IMR-90 (cell line): ENCODE data around the gene SYTL2. TPM values are rescaled to one million over a fixed set of nuclear protein-coding genes. Genes with fewer than 3 reads are reported as not detected.

ENCODE experiments used
- ATAC-seq: fragments of 200-7000 bp; cut with Tn5 transposase; 2 replicates; pipeline ENCODE4 v1.9.1; 2020; ENCODE audit warnings: low read depth, mild to moderate bottlenecking, moderate library complexity
- BruUV-seq: library from RNA; stranded (reverse); fragments of 400-500 nt; replicated peaks from 2 replicates; lab custom pipeline; 2021; lab: Mats Ljungman, UMichigan
- CTCF ChIA-PET: fragments of 300-600 bp; formaldehyde crosslinking; extraction: SDS; loops from one replicate; lab custom pipeline; 2021; ENCODE audit warnings: antibody characterized with exemption; lab: Yijun Ruan, JAX
- POLR2A ChIA-PET: fragments of 300-600 bp; sonication (Branson Sonifier 250); formaldehyde crosslinking; loops from one replicate; lab custom pipeline; 2022; ENCODE audit warnings: antibody characterized with exemption; ENCODE audit not compliant: unreplicated experiment; lab: Charles Lee
- DNase-seq: peaks from one replicate; pipeline ENCODE4 v3.0.0; 2013
- H2AFZ ChIP-seq: replicated peaks from 2 replicates; pipeline ENCODE3; 2013; ENCODE audit warnings: low read length, mild to moderate bottlenecking; ENCODE audit not compliant: poor library complexity
- H2AK5ac ChIP-seq: 2 replicates; pipeline ENCODE4 v1.6.1; 2013; ENCODE audit warnings: low read depth, low read length, inconsistent platforms
- H2AK9ac ChIP-seq: replicated peaks from 2 replicates; pipeline ENCODE3; 2013; ENCODE audit warnings: mild to moderate bottlenecking, low read depth, low read length, moderate library complexity; ENCODE audit not compliant: poor library complexity
- H2BK120ac ChIP-seq: 2 replicates; pipeline ENCODE4 v1.6.1; 2013; ENCODE audit warnings: low read depth, low read length, inconsistent platforms
- H2BK15ac ChIP-seq: 3 replicates; pipeline ENCODE4 v1.6.1; 2013; ENCODE audit warnings: low read depth, low read length, inconsistent platforms
- H2BK20ac ChIP-seq: 2 replicates; pipeline ENCODE4 v1.6.1; 2013; ENCODE audit warnings: low read depth, mild to moderate bottlenecking, inconsistent platforms, low read length, moderate library complexity
- H2BK5ac ChIP-seq: 2 replicates; pipeline ENCODE4 v1.6.1; 2013; ENCODE audit warnings: mild to moderate bottlenecking, low read depth, low read length, inconsistent platforms; ENCODE audit not compliant: poor library complexity, severe bottlenecking
- H3K14ac ChIP-seq: replicated peaks from 2 replicates; pipeline ENCODE4 v1.6.1; 2013; ENCODE audit warnings: low read depth, low read length, inconsistent platforms
- H3K18ac ChIP-seq: 2 replicates; pipeline ENCODE4 v1.6.1; 2013; ENCODE audit warnings: low read depth, low read length, control low read depth
- H3K23ac ChIP-seq: 2 replicates; pipeline ENCODE4 v1.6.1; 2013; ENCODE audit warnings: low read depth, low read length, inconsistent platforms
- H3K27ac ChIP-seq: 2 replicates; pipeline ENCODE4 v1.5.1; 2013; ENCODE audit warnings: mild to moderate bottlenecking, control low read depth, low read length; ENCODE audit not compliant: insufficient read depth
- H3K27me3 ChIP-seq: 2 replicates; pipeline ENCODE4 v1.6.1; 2013; ENCODE audit warnings: low read length; ENCODE audit not compliant: control insufficient read depth, insufficient read depth
- H3K36me3 ChIP-seq: 2 replicates; pipeline ENCODE4 v1.6.1; 2013; ENCODE audit warnings: low read length, mixed read lengths; ENCODE audit not compliant: control insufficient read depth, insufficient read depth
- H3K4ac ChIP-seq: 2 replicates; pipeline ENCODE4 v1.6.1; 2013; ENCODE audit warnings: low read depth, low read length, inconsistent platforms
- H3K4me1 ChIP-seq: 2 replicates; pipeline ENCODE4 v1.6.1; 2013; ENCODE audit warnings: low read length, mixed read lengths; ENCODE audit not compliant: control insufficient read depth, insufficient read depth
- H3K4me2 ChIP-seq: 2 replicates; pipeline ENCODE4 v1.6.1; 2013; ENCODE audit warnings: low read depth, mild to moderate bottlenecking, control low read depth, low read length, moderate library complexity
- H3K4me3 ChIP-seq: 2 replicates; pipeline ENCODE4 v1.5.1; 2013; ENCODE audit warnings: low read depth, mild to moderate bottlenecking, control low read depth, low read length, moderate library complexity; ENCODE audit not compliant: insufficient read depth
- H3K56ac ChIP-seq: 2 replicates; pipeline ENCODE4 v1.6.1; 2013; ENCODE audit warnings: low read length, inconsistent platforms; ENCODE audit not compliant: insufficient read depth; ENCODE audit errors: extremely low read depth
- H3K79me1 ChIP-seq, 2 experiments: 2 replicates each; pipeline ENCODE4 v1.6.1; 2013; ENCODE audit warnings: low read length in 2 of 2, inconsistent platforms in 1 of 2, low read depth in 1 of 2
- H3K9ac ChIP-seq: 2 replicates; pipeline ENCODE4 v1.6.1; 2013; ENCODE audit warnings: low read depth, low read length, control low read depth
- H3K9me1 ChIP-seq: 2 replicates; pipeline ENCODE4 v1.6.1; 2013; ENCODE audit warnings: low read length, inconsistent platforms; ENCODE audit not compliant: insufficient read depth
- H3K9me3 ChIP-seq: 2 replicates; pipeline ENCODE4 v1.6.1; 2013; ENCODE audit warnings: low read length; ENCODE audit not compliant: control insufficient read depth, insufficient read depth
- H4K20me1 ChIP-seq: 2 replicates; pipeline ENCODE4 v1.6.1; 2013; ENCODE audit warnings: low read length, inconsistent platforms; ENCODE audit not compliant: insufficient read depth
- H4K5ac ChIP-seq: 2 replicates; pipeline ENCODE4 v1.6.1; 2013; ENCODE audit warnings: mild to moderate bottlenecking, low read depth, low read length, control low read depth
- H4K8ac ChIP-seq, 2 experiments: 2 replicates each; pipeline ENCODE4 v1.6.1; 2013; ENCODE audit warnings: low read depth in 2 of 2, low read length in 2 of 2, control low read depth in 1 of 2, inconsistent platforms in 1 of 2
- H4K91ac ChIP-seq: 2 replicates; pipeline ENCODE4 v1.6.1; 2013; ENCODE audit warnings: low read depth, low read length, inconsistent platforms; ENCODE audit not compliant: insufficient read depth
- BHLHE40 ChIP-seq: fragments of 150-350 bp; IDR thresholded peaks from 2 replicates; pipeline ENCODE4 v1.6.1; 2016; ENCODE audit warnings: mild to moderate bottlenecking, low read depth, low read length
- CHD1 ChIP-seq: IDR thresholded peaks from 2 replicates; pipeline ENCODE4 v1.6.1; 2012; ENCODE audit warnings: low read depth, low read length, improper control_type of control experiment
- MAFK ChIP-seq: IDR thresholded peaks from 2 replicates; pipeline ENCODE4 v1.6.1; 2012; ENCODE audit warnings: low read depth, low read length, improper control_type of control experiment
- MXI1 ChIP-seq: IDR thresholded peaks from 2 replicates; pipeline ENCODE4 v1.6.1; 2012; ENCODE audit warnings: low read depth, mild to moderate bottlenecking, low read length, moderate library complexity, borderline replicate concordance
- RCOR1 ChIP-seq: IDR thresholded peaks from 2 replicates; pipeline ENCODE4 v1.6.1; 2012; ENCODE audit warnings: mild to moderate bottlenecking, low read length, improper control_type of control experiment; ENCODE audit not compliant: insufficient replicate concordance
- SMC3 ChIP-seq: fragments of 150-350 bp; IDR thresholded peaks from 2 replicates; pipeline ENCODE4 v1.6.1; 2016; ENCODE audit warnings: low read depth, mild to moderate bottlenecking, antibody characterized with exemption, low read length, moderate library complexity
- WGBS, 2 experiments: methylation state at CpG; one replicate each; pipeline versions ENCODE4 v1.1.5 to v1.1.7; 2013; ENCODE audit warnings: missing lambda C conversion rate in 2 of 2; ENCODE audit not compliant: insufficient read length in 1 of 2; ENCODE audit errors: extremely low coverage in 2 of 2; 5-methylcytosine and 5-hydroxymethylcytosine counted together
- dilution Hi-C: fragments of 300-500 bp; cut with HindIII; formaldehyde crosslinking; loops from one replicate; pipeline ENCODE4 v1.14.3; 2018; ENCODE audit warnings: low sequenced_read_pairs; ENCODE audit not compliant: unreplicated experiment
- in situ Hi-C: fragments of 300-500 bp; cut with MboI; formaldehyde crosslinking; loops from 3 replicates; pipeline ENCODE4 v1.14.3; 2019; ENCODE audit warnings: low sequenced_read_pairs, inconsistent platforms, mixed read lengths
- intact Hi-C: fragments of 100-400 bp; cut with micrococcal nuclease; formaldehyde crosslinking; loops from 2 replicates; pipeline ENCODE4 v1.10.0; 2022
- polyA plus RNA-seq, 3 experiments: library from polyadenylated mRNA; depleted of rRNA; stranded (reverse); fragments of >200 nt; gene quantifications; 2 replicates each; pipeline ENCODE4 v1.2.3, GENCODE V29; 2012; ENCODE audit warnings: low replicate concordance in 1 of 3
- total RNA-seq: library from RNA; depleted of rRNA; stranded (reverse); fragments of >200 nt; gene quantifications from 2 replicates; pipeline ENCODE4 v1.2.3, GENCODE V29; 2012

SYTL2 gene
- total and polyA plus RNA-seq, 2 of the 4 experiments (the other 2 are of a cell fraction), result 45.2 to 70.0 TPM

GRCh38 chr11:85803920-85804319 is 7.0 kb downstream of the SYTL2 start:
- no CpG with 5 or more reads among the region's 2 CpGs for WGBS, 2 experiments
- Histone ChIP-seq H3K23ac (no peak overlapping the region), H3K14ac (no peak overlapping the region), H3K4me2 (no peak overlapping the region), H3K9ac (no peak overlapping the region), H4K5ac (no peak overlapping the region), H2BK15ac (no peak overlapping the region), H2AK5ac (no peak overlapping the region), H3K27me3 (no peaks in the 10 kb centered on the region), H3K4me3 (no peak overlapping the region), H2BK120ac (no peak overlapping the region), H4K8ac (no peak overlapping the region), H2BK5ac (no peak overlapping the region), H3K4me1 (peaks cover 5% of the 10 kb centered on the region), H2BK20ac (no peak overlapping the region), H3K56ac (no peak overlapping the region), H3K4ac (no peak overlapping the region), H3K9me1 (peaks cover 8% of the 10 kb centered on the region), H2AFZ (no peak overlapping the region), H3K36me3 (no peaks in the 10 kb centered on the region), H3K27ac (no peak overlapping the region), H3K79me1 (peaks cover 19 to 26% of the 10 kb centered on the region in 2 experiments), H4K91ac (no peak overlapping the region), H4K20me1 (no peaks in the 10 kb centered on the region), H2AK9ac (no peak overlapping the region), H3K9me3 (no peaks in the 10 kb centered on the region), H3K18ac (no peak overlapping the region)
- dilution Hi-C loops (no loop called here), in situ Hi-C loops (no loop called here), intact Hi-C loops (no loop called here)
- no TSS peak for BruUV-seq
- ChIA-PET POLR2A (no interaction called here), CTCF (no interaction called here)
- ATAC-seq (no peak), DNase-seq (no peak)
- no peak for TF ChIP-seq RCOR1
- no peak for TF ChIP-seq SMC3
- no peak for TF ChIP-seq CHD1
- no peak for TF ChIP-seq BHLHE40
- peak; percentile 100 for TF ChIP-seq MAFK
- TF ChIP-seq MXI1, result no peak
